GM12864 (cell line): Measurements from ENCODE around the gene DHX57.

Experiments used
- DNase-seq: peaks from one replicate; pipeline ENCODE4 v3.0.0-alpha.2; 2011; ENCODE audit warnings: low read depth
- H3K4me3 ChIP-seq: 2 replicates; pipeline ENCODE4 v1.5.1; 2011; ENCODE audit warnings: mild to moderate bottlenecking, low read depth, low read length, control low read depth
- CTCF ChIP-seq: IDR thresholded peaks from 2 replicates; pipeline ENCODE4 v1.5.1; 2011; ENCODE audit warnings: low read depth, mild to moderate bottlenecking, moderate library complexity, low read length, control low read depth, inconsistent platforms; ENCODE audit errors: missing control alignments

DHX57 gene

GRCh38 chr2:38754506-38754905 lies 121.2 kb downstream of the DHX57 start:
- no peak for TF ChIP-seq CTCF
- DNase-seq: no peak
- no peak overlapping the region; the same call in 1 of the 2 replicates for H3K4me3 ChIP-seq

GRCh38 chr2:38754049-38754448 lies 121.7 kb downstream of the DHX57 start:
- no peak for TF ChIP-seq CTCF
- no peak overlapping the region; the same call in 1 of the 2 replicates for H3K4me3 ChIP-seq
- no peak for DNase-seq

- no peak for DNase-seq
- no peak for TF ChIP-seq CTCF
These were observed 123.9 kb downstream of the DHX57 start for GRCh38 chr2:38751596-38752410.

GRCh38 chr2:38750891-38751595 lies 124.7 kb downstream of the DHX57 start, which contains the start of gene SRSF7:
SRSF7 (minus strand) TSS chr2:38751361; CDS start chr2:38751256, 105 bp downstream.
- H3K4me3 ChIP-seq: peak within 1 kb of the TSS; percentile 90
- TF ChIP-seq CTCF: no peak
- peak; percentile 97 for DNase-seq

More at GRCh38 chr2:38751596-38752410, 123.9 kb downstream of the DHX57 start:
- peak overlapping the region; percentile 90 for H3K4me3 ChIP-seq

GRCh38 chr2:38750011-38750890 lies 125.5 kb downstream of the DHX57 start:
- H3K4me3 ChIP-seq: peak overlapping the region; percentile 90
- TF ChIP-seq CTCF: no peak
- no peak for DNase-seq

GRCh38 chr2:38748943-38749804 lies 126.6 kb downstream of the DHX57 start:
- peak overlapping the region; percentile 90 for H3K4me3 ChIP-seq
- no peak for DNase-seq
- no peak for TF ChIP-seq CTCF
